Activated CD4-positive, alpha-beta T cell treated with anti-CD3 and anti-CD28 coated beads, Interleukin-2, amount 10 ng/mL, durations not matched to agents 7 days and 5 days (primary cell): ENCODE data around the gene BRCA2. TPM values are rescaled to one million over a fixed set of nuclear protein-coding genes. Genes with fewer than 3 reads are reported as not detected.
A peak's percentile ranks its signal among the peaks of the same experiment; 100 is the strongest.

ENCODE experiments used
- CTCF ChIA-PET: fragments of 350-600 bp; sonication (Branson Sonifier 250); formaldehyde crosslinking; loops from one replicate; lab custom pipeline; 2021; ENCODE audit warnings: antibody characterized with exemption; lab: Charles Lee
- POLR2A ChIA-PET: fragments of 350-600 bp; sonication (Branson Sonifier 250); formaldehyde crosslinking; loops from one replicate; lab custom pipeline; 2021; ENCODE audit warnings: antibody characterized with exemption; lab: Charles Lee
- DNase-seq: peaks from one replicate; pipeline ENCODE4 v3.0.0-alpha.2; 2020
- H3K27ac Mint-ChIP-seq: one replicate; pipeline ENCODE4 v1.8.0; 2021; ENCODE audit warnings: mild to moderate bottlenecking, moderate library complexity, mixed read lengths
- H3K27me3 Mint-ChIP-seq: one replicate; pipeline ENCODE4 v1.8.0; 2021; ENCODE audit warnings: mixed read lengths
- H3K36me3 Mint-ChIP-seq: one replicate; pipeline ENCODE4 v1.8.0; 2021; ENCODE audit warnings: low read depth, mixed read lengths
- H3K4me1 Mint-ChIP-seq: one replicate; pipeline ENCODE4 v1.8.0; 2021; ENCODE audit warnings: mixed read lengths
- H3K4me3 Mint-ChIP-seq: one replicate; pipeline ENCODE4 v1.8.0; 2021; ENCODE audit warnings: mild to moderate bottlenecking, moderate library complexity, mixed read lengths
- H3K9me3 Mint-ChIP-seq: one replicate; pipeline ENCODE4 v1.8.0; 2021; ENCODE audit warnings: mixed read lengths
- total RNA-seq, 2 experiments: library from RNA; stranded (reverse); gene quantifications; one replicate each; pipeline ENCODE4 v1.2.3, GENCODE V29; 2021

Gene BRCA2
- total RNA-seq, result 10 to 100 TPM; 26.3 to 33.5 TPM

GRCh38 chr13:32315238-32316027 lies at the start of gene BRCA2, which contains the start of gene ZAR1L:
Gene BRCA2 (plus strand): TSS chr13:32315508. CDS start chr13:32316461, 953 bp downstream.
Gene ZAR1L (minus strand): TSS chr13:32315363. CDS start chr13:32311925, 3,438 bp downstream.
- H3K27ac Mint-ChIP-seq, result peak within 1 kb of the TSS; percentile 100
- H3K9me3 Mint-ChIP-seq, result no peaks in the 10 kb centered on the region
- no peaks in the 10 kb centered on the region for H3K27me3 Mint-ChIP-seq
- H3K4me3 Mint-ChIP-seq, result peak within 1 kb of the TSS; percentile 89
- peaks cover 25% of the 10 kb centered on the region for H3K36me3 Mint-ChIP-seq
- DNase-seq, result peak; percentile 91
- POLR2A ChIA-PET, result interaction anchor here (0.6 to 1.0 kb wide), 5 partner anchors 45 to 125 kb away, joined by 3 read pairs; partner anchors contain the start of gene N4BP2L1
- peaks cover 44% of the 10 kb centered on the region for H3K4me1 Mint-ChIP-seq
- CTCF ChIA-PET, result interaction anchor here (0.5 to 2.3 kb wide), 9 partner anchors 13 to 406 kb away, joined by 3 to 11 read pairs (median 3); no protein-coding TSS in a partner anchor

- Mint-ChIP-seq H3K27ac (no peak overlapping the region), H3K27me3 (no peaks in the 10 kb centered on the region), H3K4me1 (no peaks in the 10 kb centered on the region), H3K36me3 (no peaks in the 10 kb centered on the region), H3K9me3 (no peaks in the 10 kb centered on the region), H3K4me3 (no peak overlapping the region)
- ChIA-PET POLR2A (no interaction called here), CTCF (no interaction called here)
- no peak for DNase-seq
Measured at GRCh38 chr13:32265726-32266125, 49.6 kb upstream of the BRCA2 start.

GRCh38 chr13:32266130-32266529 lies 49.2 kb upstream of the BRCA2 start:
- H3K36me3 Mint-ChIP-seq, result no peaks in the 10 kb centered on the region
- CTCF ChIA-PET, result no interaction called here
- H3K9me3 Mint-ChIP-seq, result no peaks in the 10 kb centered on the region

GRCh38 chr13:32267836-32268439 lies 47.4 kb upstream of the BRCA2 start:
- Mint-ChIP-seq H3K27ac (no peak overlapping the region), H3K27me3 (no peaks in the 10 kb centered on the region), H3K4me1 (peaks cover 1% of the 10 kb centered on the region), H3K36me3 (no peaks in the 10 kb centered on the region), H3K4me3 (no peak overlapping the region), H3K9me3 (no peaks in the 10 kb centered on the region)
- DNase-seq, result peak; percentile 53
- ChIA-PET CTCF (no interaction called here), POLR2A (interaction anchor here (0.6 kb wide), 1 partner anchor 32 kb away, joined by 3 read pairs; no protein-coding TSS in a partner anchor)

More at GRCh38 chr13:32266130-32266529, 49.2 kb upstream of the BRCA2 start:
- H3K4me1 Mint-ChIP-seq, result no peaks in the 10 kb centered on the region
- no peak for DNase-seq
- H3K27ac Mint-ChIP-seq, result no peak overlapping the region
- no peak overlapping the region for H3K4me3 Mint-ChIP-seq
- POLR2A ChIA-PET, result no interaction called here
- no peaks in the 10 kb centered on the region for H3K27me3 Mint-ChIP-seq

- H3K9me3 Mint-ChIP-seq, result no peaks in the 10 kb centered on the region
- H3K4me1 Mint-ChIP-seq, result peaks cover 1% of the 10 kb centered on the region
- ChIA-PET POLR2A (no interaction called here), CTCF (no interaction called here)
- no peaks in the 10 kb centered on the region for H3K36me3 Mint-ChIP-seq
- no peak overlapping the region for H3K27ac Mint-ChIP-seq
- DNase-seq, result no peak
- no peaks in the 10 kb centered on the region for H3K27me3 Mint-ChIP-seq
- H3K4me3 Mint-ChIP-seq, result no peak overlapping the region
Measured at GRCh38 chr13:32272021-32272683, 43.2 kb upstream of the BRCA2 start.

- Mint-ChIP-seq H3K4me1 (no peaks in the 10 kb centered on the region), H3K27ac (no peak overlapping the region), H3K36me3 (no peaks in the 10 kb centered on the region), H3K9me3 (no peaks in the 10 kb centered on the region), H3K4me3 (no peak overlapping the region), H3K27me3 (no peaks in the 10 kb centered on the region)
- no peak for DNase-seq
- ChIA-PET CTCF (no interaction called here), POLR2A (no interaction called here)
Measured at GRCh38 chr13:32277839-32278238, 37.5 kb upstream of the BRCA2 start.

DNA sequence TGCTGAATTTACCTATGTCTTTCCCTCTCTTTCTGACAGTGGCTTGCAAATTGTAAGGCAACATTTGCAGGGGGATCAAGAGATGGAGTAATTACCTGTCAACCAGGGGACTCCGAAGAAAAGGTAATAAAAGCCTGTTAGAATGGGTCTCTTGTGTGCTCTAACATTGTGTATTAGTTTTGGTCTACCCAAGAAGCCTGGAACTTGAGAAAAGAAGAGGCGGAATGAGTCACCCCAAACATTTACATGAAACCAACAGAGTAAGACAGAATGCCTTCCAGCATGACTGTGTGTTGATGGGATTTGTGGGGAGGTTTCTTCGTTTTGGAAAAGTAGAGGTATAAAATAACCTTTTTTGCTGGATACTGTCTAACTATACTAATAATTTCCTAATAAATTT lies 36.9 kb upstream of the BRCA2 start:
- DNase-seq, result no peak
- Mint-ChIP-seq H3K27me3 (no peaks in the 10 kb centered on the region), H3K9me3 (no peaks in the 10 kb centered on the region), H3K4me1 (no peaks in the 10 kb centered on the region), H3K4me3 (no peak overlapping the region), H3K27ac (no peak overlapping the region), H3K36me3 (no peaks in the 10 kb centered on the region)
- CTCF ChIA-PET, result no interaction called here
- POLR2A ChIA-PET, result no interaction called here

GRCh38 chr13:32281096-32281495 lies 34.2 kb upstream of the BRCA2 start:
- Mint-ChIP-seq H3K36me3 (no peaks in the 10 kb centered on the region), H3K4me1 (no peaks in the 10 kb centered on the region), H3K27ac (no peak overlapping the region), H3K27me3 (no peaks in the 10 kb centered on the region), H3K9me3 (no peaks in the 10 kb centered on the region), H3K4me3 (no peak overlapping the region)
- POLR2A ChIA-PET, result no interaction called here
- CTCF ChIA-PET, result no interaction called here
- DNase-seq, result no peak

GRCh38 chr13:32282096-32282711 lies 33.1 kb upstream of the BRCA2 start:
- Mint-ChIP-seq H3K9me3 (no peaks in the 10 kb centered on the region), H3K27me3 (no peaks in the 10 kb centered on the region), H3K36me3 (no peaks in the 10 kb centered on the region), H3K4me3 (no peak overlapping the region), H3K27ac (no peak overlapping the region), H3K4me1 (no peaks in the 10 kb centered on the region)
- ChIA-PET CTCF (no interaction called here), POLR2A (no interaction called here)
- no peak for DNase-seq

- Mint-ChIP-seq H3K4me3 (no peak overlapping the region), H3K27me3 (no peaks in the 10 kb centered on the region), H3K36me3 (no peaks in the 10 kb centered on the region), H3K9me3 (no peaks in the 10 kb centered on the region), H3K27ac (no peak overlapping the region), H3K4me1 (no peaks in the 10 kb centered on the region)
- ChIA-PET POLR2A (no interaction called here), CTCF (no interaction called here)
- no peak for DNase-seq
Measured at GRCh38 chr13:32284927-32285632, 30.2 kb upstream of the BRCA2 start.

DNA sequence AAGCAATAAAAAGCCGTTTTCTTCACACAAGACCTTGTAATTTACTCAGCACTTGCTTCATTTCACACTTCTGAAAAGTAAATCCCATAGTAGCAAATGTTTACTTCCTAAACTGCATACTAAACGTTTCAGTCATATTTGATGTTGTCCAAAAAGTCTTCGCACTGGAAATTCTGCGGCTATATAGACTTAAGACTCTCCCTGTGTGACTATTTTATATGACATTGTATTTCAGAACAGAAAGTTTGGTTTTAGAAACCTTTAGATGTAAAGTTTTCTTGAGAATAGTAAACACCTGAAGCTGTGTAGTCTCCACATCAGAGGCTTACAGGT lies 29.7 kb upstream of the BRCA2 start:
- CTCF ChIA-PET, result no interaction called here
- POLR2A ChIA-PET, result no interaction called here

GRCh38 chr13:32297206-32297605 lies 18.1 kb upstream of the BRCA2 start:
- Mint-ChIP-seq H3K36me3 (no peaks in the 10 kb centered on the region), H3K9me3 (no peaks in the 10 kb centered on the region), H3K4me1 (peaks cover 12% of the 10 kb centered on the region), H3K27ac (no peak overlapping the region), H3K4me3 (no peak overlapping the region), H3K27me3 (peaks cover 17% of the 10 kb centered on the region)
- DNase-seq, result no peak
- ChIA-PET POLR2A (no interaction called here), CTCF (no interaction called here)

More for the DNA sequence above, 29.7 kb upstream of the BRCA2 start:
- Mint-ChIP-seq H3K9me3 (no peaks in the 10 kb centered on the region), H3K27me3 (no peaks in the 10 kb centered on the region), H3K4me3 (no peak overlapping the region), H3K4me1 (no peaks in the 10 kb centered on the region), H3K27ac (no peak overlapping the region), H3K36me3 (no peaks in the 10 kb centered on the region)
- DNase-seq, result no peak
